ENCODE measurements around the gene NKX6-2.

GRCh38 chr10:132828681-132829080, 42.7 kb upstream of the NKX6-2 start:
- TF ChIP-seq REST (IDR thresholded peaks at IDR 0.05; ENCODE audit: low read depth) (no peak), EP300 (IDR thresholded peaks at IDR 0.05; ENCODE audit: borderline replicate concordance) (no peak)

All from Ishikawa (cell line).